HG03175 (cell line): ENCODE measurements around the gene PSAP.

ENCODE experiments used
- ATAC-seq: cut with Tn5 transposase; IDR thresholded peaks from one replicate; pipeline ENCODE4 v1.9.1; 2021; ENCODE audit warnings: mild to moderate bottlenecking, moderate library complexity; ENCODE audit not compliant: unreplicated experiment

PSAP gene

GRCh38 chr10:71811351-71811750 is 39.7 kb downstream of the PSAP start:
- ATAC-seq: no peak

- ATAC-seq: no peak
Observed at GRCh38 chr10:71810048-71810750, 40.9 kb downstream of the PSAP start.

- ATAC-seq: no peak
Observed at GRCh38 chr10:71809628-71810027, 41.4 kb downstream of the PSAP start.

- ATAC-seq: no peak
Observed at GRCh38 chr10:71807557-71808510, 43.2 kb downstream of the PSAP start.

GRCh38 chr10:71806704-71807556 is 44.1 kb downstream of the PSAP start:
- ATAC-seq: no peak

GRCh38 chr10:71805776-71806703 is 45.0 kb downstream of the PSAP start:
- ATAC-seq: no peak

GRCh38 chr10:71804077-71804476 is 47.0 kb downstream of the PSAP start:
- ATAC-seq: no peak

- no peak for ATAC-seq
Observed at GRCh38 chr10:71802715-71803488, 48.1 kb downstream of the PSAP start.

GRCh38 chr10:71802235-71802634 is 48.8 kb downstream of the PSAP start:
- ATAC-seq: no peak

- peak; percentile 89 for ATAC-seq
Observed at GRCh38 chr10:71801361-71801760, 49.7 kb downstream of the PSAP start.

GRCh38 chr10:71799608-71800453 is 51.2 kb downstream of the PSAP start:
- ATAC-seq: no peak

- no peak for ATAC-seq
Observed at GRCh38 chr10:71799112-71799511, 51.9 kb downstream of the PSAP start.

- no peak for ATAC-seq
Observed at GRCh38 chr10:71798308-71798624, 52.8 kb downstream of the PSAP start.

- no peak for ATAC-seq
Observed at GRCh38 chr10:71797533-71798307, 53.3 kb downstream of the PSAP start.

- no peak for ATAC-seq
Observed at GRCh38 chr10:71796749-71797405, 54.2 kb downstream of the PSAP start.

GRCh38 chr10:71795248-71795647 is 55.8 kb downstream of the PSAP start:
- no peak for ATAC-seq

- no peak for ATAC-seq
Observed at GRCh38 chr10:71790749-71791440, 60.2 kb downstream of the PSAP start.
